Activated T-cell treated with anti-CD3 and anti-CD28 coated beads for 48 hours (primary cell): ENCODE data around the gene PITPNB.

ENCODE experiments used
- DNase-seq: peaks from one replicate; pipeline ENCODE4 v3.0.0-alpha.2; 2020; ENCODE audit warnings: low read depth

The PITPNB gene

GRCh38 chr22:27857443-27857842 is 61.6 kb downstream of the PITPNB start:
- no peak for DNase-seq

DNA sequence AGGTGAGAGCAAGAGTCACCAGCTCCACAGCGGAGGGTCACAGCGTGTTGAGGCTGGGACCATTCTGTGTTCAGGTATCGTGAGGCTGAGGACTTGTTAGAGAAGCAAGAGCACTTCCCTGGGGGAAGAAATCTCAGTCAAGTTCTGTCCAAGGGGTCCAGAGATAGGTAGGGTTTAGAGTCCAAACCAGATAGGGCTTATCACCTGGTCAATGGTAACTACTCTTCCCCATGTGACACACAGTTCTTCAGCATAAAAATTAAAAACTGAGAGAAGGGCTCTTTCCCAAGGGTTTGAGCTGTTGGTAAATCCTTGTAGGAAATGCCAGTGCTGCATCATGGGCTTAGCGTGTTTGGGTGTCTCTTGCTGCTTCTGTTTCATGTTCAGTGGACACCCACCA is 62.7 kb downstream of the PITPNB start:
- DNase-seq, result no peak

DNA sequence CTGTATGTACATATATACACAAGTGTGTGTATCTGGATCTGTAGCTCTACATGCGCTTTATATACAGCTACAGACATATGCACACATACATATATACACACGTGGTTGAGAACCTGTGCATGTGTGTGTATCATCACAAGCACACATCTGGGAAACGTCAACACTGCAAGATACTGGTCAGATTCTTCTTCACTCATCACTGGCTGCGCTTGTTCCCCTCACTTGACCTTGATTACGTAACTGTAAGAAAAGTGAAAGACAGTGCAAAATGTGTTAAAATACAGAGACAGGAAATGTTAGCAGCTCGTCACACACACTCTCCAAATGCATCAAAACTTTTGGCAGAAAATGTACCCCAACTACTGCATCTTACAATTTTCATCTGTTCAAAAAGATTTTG is 65.6 kb downstream of the PITPNB start:
- DNase-seq, result no peak

DNA sequence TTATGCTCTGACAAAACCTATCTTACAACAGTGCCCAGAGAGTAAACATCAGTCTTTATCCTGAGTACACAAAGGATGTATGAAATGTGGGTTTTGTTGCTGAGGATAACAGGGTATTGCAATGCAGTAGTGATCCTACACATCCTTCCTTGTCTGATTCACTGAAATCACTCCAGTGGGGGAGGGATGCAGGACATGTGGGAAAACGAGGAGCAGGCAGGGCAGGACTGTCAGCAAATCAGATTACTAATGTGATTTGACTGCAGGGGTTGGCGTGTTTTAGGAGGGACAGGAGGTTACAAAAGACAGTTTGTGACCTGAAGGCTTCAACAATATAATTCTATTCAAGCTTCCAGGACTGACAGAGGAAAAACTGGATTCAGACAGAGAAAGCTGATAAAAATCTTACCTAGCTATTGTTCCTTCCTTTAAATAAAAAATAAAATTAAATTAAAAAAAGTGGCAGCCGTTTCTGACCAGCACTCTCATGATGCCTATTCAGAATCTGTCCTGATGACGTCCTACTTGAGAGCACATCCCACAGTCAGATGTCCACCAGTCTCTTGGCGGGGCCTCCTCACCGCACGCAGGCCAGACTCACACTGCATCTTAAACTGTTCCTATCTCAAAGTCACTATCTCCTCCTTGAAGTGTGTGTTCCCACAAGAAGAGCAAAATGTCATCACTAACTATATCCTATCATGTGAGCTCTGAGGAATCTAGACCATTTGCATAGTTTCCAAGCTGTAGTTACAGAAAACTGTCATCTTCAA is 66.9 kb downstream of the PITPNB start:
- DNase-seq, result no peak

DNA sequence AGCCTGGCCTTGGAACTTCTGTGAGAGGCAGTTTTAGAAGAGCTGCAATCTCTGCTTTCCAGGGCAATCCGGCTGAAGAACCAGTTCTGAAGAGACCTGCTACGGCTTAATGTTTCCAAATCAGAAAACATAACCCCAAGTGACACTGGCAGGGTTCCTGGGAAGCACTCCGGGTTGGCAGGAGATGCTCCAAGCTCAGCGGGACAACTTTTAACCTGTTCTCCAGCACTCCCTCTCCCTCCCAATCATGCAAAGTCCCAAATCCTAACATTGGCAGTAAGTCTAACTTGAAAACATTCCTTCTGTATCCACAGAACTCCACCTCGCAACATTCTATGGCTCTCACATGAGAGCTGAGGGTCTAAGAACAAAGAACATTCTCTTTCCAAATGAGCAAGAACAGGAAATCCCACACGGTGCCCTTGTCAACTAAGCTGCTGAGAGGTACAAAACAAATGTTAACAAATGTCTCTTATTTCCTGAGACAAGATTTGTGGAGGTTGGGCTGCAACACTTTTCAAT is 69.0 kb downstream of the PITPNB start:
- DNase-seq, result no peak

DNA sequence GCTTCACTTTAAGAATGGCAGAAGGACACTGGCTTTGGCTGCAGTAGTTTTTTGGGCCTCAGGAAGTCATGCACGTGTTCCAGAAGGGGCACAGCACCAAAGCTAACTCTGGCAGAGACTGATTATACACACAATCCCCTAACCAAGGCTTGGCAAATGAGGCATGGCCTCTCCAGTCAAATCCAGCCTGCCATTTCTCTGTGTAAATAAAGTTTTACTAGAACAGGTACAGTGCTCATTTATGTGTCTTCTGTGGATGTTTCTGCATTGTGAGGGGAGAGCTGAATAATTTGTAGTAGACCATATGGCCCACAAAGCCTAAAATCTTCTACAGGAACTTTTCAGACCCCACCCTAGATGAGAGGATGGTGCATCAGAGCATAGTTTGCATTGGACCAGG is 71.1 kb downstream of the PITPNB start:
- DNase-seq, result no peak

GRCh38 chr22:27846910-27847309 is 72.1 kb downstream of the PITPNB start:
- DNase-seq, result no peak

DNA sequence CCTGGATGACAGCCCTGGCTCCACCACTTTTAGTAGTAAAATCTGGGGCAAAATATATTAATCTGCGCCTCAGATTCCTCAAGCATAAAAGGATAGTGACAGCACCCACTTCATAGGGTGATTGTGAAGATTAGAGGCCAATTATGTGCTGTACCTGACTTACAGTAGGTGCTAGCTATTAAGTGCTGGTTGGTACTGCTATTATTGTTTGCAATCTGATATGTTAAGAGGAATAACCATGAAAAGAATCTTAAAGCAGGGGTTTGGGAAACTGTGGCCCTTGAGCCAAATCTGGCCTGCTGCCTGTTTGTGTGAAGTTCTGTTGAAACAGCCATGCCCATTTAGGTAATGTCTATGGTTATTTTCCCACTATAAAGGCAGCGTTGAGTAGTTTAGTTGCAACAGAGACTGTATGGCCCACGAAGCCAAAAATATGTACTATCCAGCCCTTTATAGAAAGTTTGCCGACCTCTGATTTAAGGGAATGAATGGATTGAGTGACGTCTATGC is 72.8 kb downstream of the PITPNB start:
- DNase-seq, result no peak

- no peak for DNase-seq
These were observed 73.4 kb downstream of the PITPNB start for GRCh38 chr22:27845644-27846043.

DNA sequence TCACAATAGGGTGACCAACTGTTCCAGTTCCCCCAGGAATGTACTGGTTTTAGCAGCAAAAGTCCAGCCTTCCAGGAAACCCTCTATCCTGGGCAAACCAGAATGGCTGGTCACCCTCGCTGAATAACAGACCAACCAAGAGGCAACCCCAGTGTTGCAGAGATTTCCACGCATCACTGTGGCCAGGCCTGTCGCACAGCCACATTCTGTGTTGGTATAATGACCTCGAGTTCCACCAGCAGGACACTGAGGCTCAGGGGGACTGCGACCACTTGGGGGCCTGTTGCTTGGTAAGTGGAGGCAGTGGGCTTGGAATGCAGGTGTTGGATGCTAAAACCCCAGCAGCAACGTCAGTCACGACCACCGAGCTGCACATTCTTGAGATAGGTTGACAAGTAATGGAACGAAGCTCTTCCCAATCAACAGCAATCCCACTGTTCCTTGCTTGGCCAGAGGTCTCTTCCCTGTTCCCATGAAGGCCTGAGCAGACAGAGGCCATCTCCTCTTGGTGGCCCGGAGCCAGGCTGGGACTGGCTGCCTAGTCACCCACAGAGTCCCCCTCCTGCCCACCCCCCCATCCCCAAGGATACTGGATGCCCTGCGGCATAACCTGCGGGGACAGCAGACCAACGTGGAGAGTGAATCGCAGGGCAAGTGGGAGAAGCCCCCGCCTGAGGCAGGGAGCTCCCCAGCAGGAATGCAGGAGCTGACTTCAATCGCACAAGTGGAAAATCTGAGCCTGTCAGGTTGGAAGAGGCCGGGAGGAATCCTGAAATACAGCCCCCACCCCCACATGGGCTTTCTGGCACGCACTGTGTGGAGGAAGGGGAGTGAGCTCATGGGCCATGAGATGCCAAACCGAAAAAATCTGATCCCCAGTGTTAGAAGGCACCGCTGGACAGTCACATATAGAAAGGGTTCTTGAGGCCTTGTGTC is 74.1 kb downstream of the PITPNB start:
- DNase-seq, result no peak

DNA sequence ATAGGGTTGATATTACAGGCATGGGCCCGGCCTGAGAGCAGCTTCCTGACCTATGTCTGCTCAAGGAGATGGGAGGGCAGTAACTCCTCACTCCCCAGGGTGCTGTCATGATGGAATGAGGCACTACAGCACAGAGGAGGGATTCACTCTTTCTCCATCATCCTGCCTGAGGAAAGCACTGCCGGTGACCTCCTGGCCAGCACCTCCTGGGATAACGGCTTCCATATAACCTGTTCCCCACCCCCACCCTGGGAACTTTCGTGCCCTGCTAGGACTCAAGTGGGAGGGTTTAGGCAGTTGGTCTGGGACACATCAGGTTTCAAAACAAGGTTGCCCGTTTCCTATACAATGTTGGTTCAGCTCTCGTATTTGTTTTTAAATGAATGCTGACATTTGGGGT is 74.8 kb downstream of the PITPNB start:
- DNase-seq, result no peak

DNA sequence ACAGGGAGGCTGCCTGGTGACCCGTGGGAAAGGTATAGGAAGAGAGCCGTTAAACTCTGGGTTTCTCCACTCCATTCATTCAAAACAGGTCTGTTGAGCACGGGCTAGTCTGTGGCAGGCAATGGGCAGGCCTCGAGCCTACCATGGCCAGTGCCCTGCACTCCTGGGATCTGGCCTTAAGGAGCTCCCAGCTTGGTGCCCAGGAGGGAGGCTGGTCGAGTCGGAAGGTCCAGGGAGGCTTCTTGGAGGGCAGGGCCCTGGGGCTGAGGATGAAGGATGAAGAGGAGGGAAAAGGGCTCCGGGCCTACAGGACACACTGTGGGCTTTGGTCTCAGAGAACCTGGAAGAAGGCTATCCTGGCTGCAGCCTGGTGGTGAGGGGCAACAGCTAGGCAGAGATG is 75.6 kb downstream of the PITPNB start:
- no peak for DNase-seq

DNA sequence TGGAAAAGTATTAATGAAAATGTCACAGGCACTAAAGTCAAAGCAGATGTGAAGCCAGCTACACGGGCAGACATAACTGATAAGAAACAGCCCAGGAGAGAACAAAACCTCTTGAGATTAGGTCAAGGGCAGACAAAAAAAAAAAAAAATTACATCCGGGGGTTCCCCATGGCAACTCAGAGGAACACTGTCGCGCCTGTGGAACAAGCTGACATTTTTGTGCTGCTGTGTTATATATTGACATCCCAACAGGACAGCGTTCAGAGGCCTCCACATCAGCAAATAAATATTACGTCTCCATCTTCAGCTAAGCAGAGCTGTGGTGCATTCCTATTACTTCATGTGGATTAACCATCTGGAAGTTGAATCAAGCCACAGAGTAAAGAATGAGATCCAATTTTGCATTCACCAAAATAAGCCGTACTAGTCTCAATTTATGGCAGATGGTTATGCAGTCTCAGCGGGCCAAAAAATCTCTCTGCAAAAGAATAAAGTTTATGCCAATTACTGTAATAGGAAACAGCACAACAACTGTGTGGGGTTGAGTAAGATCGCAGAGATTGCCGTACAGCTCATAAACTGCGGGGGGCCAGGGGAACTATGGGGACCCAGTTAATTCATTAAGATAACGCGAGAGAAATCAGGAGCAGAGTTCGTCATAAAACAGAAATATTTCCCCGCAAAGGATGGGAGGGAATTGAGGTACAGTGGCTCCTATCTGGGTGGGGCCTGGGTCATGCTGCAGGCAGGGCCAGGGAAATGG is 76.2 kb downstream of the PITPNB start:
- DNase-seq, result no peak

DNA sequence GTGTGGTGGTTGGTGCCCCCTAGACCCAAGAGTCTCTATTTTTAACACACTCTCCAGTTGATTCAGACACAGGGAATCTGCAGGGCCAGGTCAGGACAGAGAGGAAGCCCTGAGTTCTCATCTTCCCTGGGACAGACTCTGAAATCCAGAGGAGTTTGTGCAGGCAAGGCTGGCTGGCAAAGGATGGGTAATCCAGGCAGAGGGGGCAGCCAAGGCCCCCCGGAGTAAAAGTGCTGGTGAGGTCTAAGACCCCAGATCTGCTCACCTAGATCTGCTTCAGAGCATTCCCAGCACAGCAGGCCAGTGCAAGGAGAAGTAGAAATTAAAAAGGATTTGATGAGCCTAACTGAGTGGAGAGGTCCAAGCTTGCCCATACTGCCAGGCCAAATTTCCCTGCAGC is 76.9 kb downstream of the PITPNB start:
- DNase-seq, result no peak

GRCh38 chr22:27840436-27840835 is 78.6 kb downstream of the PITPNB start:
- DNase-seq, result no peak

DNA sequence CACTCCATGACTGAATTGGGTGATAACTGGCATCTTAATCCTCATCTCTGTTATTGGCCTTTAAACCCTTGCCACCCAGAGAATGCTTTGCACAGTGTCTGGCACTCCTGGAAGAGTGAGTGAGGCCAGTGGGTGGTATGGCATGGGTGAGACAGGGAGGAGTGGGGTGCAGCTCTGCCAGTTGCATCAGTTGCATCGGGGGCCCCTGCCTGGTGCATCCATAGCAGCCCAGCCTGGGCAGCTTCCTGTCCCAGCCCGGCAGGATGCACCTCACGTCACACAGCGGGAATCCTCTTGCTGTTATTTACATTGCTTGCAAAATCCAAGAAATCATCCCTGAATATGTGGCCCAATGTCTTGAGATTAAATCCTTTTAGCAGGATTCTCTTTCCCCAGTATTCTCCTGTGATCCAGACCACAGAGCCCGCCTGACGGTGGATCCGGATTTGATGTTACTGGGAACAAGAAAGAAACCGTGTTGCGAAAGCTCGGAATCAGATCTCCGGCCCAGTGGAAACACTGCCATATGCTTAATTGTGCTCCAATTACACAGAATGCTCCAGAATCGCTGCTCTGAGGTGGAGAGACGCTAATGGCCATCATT is 79.9 kb downstream of the PITPNB start:
- DNase-seq, result no peak

DNA sequence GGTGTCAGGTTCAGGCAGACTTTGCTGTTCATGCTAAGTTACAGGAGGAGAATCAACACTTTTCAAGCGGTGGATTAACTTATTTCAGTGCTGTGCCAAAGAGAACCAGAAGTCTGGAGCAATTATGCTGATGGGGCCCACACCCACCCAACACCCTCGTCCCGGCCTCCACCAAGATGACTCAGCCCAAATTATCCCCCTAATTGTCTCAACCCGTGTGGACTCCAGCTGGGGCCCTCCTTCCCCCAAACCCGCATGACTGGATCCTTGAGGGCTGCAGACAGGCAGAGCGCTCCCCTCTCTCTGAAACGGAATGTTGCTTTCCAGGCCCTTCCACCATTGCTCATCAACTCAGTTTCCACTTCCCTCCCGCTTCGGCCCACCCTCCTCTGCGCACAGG is 82.9 kb downstream of the PITPNB start:
- no peak for DNase-seq

- no peak for DNase-seq
These were observed 83.6 kb downstream of the PITPNB start for GRCh38 chr22:27835446-27835845.

- no peak for DNase-seq
These were observed 84.5 kb downstream of the PITPNB start for GRCh38 chr22:27834364-27835185.

DNA sequence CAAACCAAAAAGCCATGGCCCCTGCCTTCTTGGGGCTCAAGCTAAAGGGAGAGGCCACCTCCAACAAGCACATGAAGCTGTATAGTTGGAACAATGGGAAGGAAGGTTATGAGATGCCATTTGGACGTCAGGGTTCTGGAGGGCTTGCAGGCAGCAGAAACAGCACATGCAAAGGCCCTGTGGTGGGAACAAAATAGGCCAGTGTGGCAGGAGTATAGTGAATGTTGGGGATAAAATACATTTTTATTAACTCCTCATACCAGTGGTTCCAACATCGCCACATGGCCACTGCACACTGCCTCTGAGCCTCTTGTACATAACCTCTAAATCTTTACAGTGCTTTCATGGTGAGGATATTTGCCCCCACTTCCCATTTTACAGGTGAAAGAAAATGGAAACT is 85.3 kb downstream of the PITPNB start:
- no peak for DNase-seq

GRCh38 chr22:27832606-27833005 is 86.5 kb downstream of the PITPNB start:
- no peak for DNase-seq
